Forelimb muscle (tissue), 1 donor: ENCODE data around the gene PARVA. TPM values are rescaled to one million over a fixed set of nuclear protein-coding genes. Genes with fewer than 3 reads are reported as not detected.

Experiments
- DNase-seq: peaks from one replicate; pipeline ENCODE4 v3.0.0-alpha.2; 2013; ENCODE audit warnings: low read depth
- polyA plus RNA-seq: library from polyadenylated mRNA; unstranded; fragments of 120-200 nt; gene quantifications from one replicate; pipeline ENCODE4 v1.2.1, GENCODE V29; 2013; ENCODE audit not compliant: insufficient read length

Gene PARVA
- polyA plus RNA-seq, 1 donor: 49.9 TPM

- DNase-seq: peak; percentile 86
Measured at GRCh38 chr11:12376259-12377081, 901 bp upstream of the PARVA start.

- no peak for DNase-seq
Measured at GRCh38 chr11:12377824-12378593, 638 bp downstream of the PARVA start.

GRCh38 chr11:12380565-12381325, 3.4 kb downstream of the PARVA start:
- no peak for DNase-seq

- no peak for DNase-seq
Measured at GRCh38 chr11:12381875-12382274, 4.5 kb downstream of the PARVA start.

- DNase-seq: no peak
Measured at GRCh38 chr11:12382451-12382850, 5.1 kb downstream of the PARVA start.

- no peak for DNase-seq
Measured at GRCh38 chr11:12386309-12386708, 8.9 kb downstream of the PARVA start.

GRCh38 chr11:12386745-12387144, 9.4 kb downstream of the PARVA start:
- DNase-seq: no peak

- DNase-seq: no peak
Measured at GRCh38 chr11:12388173-12388572, 10.8 kb downstream of the PARVA start.

GRCh38 chr11:12388939-12389670, 11.7 kb downstream of the PARVA start:
- DNase-seq: no peak

GRCh38 chr11:12389676-12390657, 12.6 kb downstream of the PARVA start:
- no peak for DNase-seq

- DNase-seq: no peak
Measured at GRCh38 chr11:12390687-12391110, 13.3 kb downstream of the PARVA start.

GRCh38 chr11:12392672-12393071, 15.3 kb downstream of the PARVA start:
- DNase-seq: no peak

GRCh38 chr11:12393691-12394090, 16.3 kb downstream of the PARVA start:
- DNase-seq: no peak

GRCh38 chr11:12394601-12395000, 17.2 kb downstream of the PARVA start:
- no peak for DNase-seq

GRCh38 chr11:12395333-12395732, 18.0 kb downstream of the PARVA start:
- no peak for DNase-seq

- no peak for DNase-seq
Measured at GRCh38 chr11:12397931-12398334, 20.6 kb downstream of the PARVA start.

GRCh38 chr11:12399355-12399754, 22.0 kb downstream of the PARVA start:
- DNase-seq: no peak

GRCh38 chr11:12402025-12402424, 24.7 kb downstream of the PARVA start:
- DNase-seq: no peak

- no peak for DNase-seq
Measured at GRCh38 chr11:12402691-12403120, 25.3 kb downstream of the PARVA start.
